Measurements from ENCODE around the gene LHCGR.

The LHCGR gene

DNA sequence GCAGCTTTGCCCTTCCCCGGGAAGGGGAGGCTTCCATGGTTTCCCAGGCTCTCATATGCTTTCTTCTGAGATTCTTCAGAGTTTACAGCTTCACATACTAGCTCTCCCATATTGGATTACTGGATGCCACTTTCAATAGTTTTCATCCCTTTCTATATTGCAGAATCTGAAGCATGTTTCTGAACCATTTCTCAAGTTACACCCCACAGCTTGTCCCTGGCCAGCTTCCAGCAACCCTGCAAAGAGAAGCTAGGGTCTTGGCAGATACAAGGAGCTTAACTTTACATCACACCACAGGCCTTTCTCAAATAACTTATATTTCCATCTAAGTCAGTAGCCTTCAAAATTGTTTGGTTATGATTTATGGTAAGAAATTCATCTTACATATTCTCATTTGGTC lies 39.6 kb downstream of the LHCGR start:
- no peaks in the 10 kb centered on the region for H4K20me1 ChIP-seq (ENCODE audit: insufficient read depth)
- no peaks in the 10 kb centered on the region for H3K79me2 ChIP-seq (ENCODE audit: insufficient read depth, low read depth)
- no peak overlapping the region for H3K9ac ChIP-seq
- no peak overlapping the region for H2AFZ ChIP-seq (ENCODE audit: low read depth)
- no peak overlapping the region for H3K27ac ChIP-seq
- TF ChIP-seq, protein P1, sequence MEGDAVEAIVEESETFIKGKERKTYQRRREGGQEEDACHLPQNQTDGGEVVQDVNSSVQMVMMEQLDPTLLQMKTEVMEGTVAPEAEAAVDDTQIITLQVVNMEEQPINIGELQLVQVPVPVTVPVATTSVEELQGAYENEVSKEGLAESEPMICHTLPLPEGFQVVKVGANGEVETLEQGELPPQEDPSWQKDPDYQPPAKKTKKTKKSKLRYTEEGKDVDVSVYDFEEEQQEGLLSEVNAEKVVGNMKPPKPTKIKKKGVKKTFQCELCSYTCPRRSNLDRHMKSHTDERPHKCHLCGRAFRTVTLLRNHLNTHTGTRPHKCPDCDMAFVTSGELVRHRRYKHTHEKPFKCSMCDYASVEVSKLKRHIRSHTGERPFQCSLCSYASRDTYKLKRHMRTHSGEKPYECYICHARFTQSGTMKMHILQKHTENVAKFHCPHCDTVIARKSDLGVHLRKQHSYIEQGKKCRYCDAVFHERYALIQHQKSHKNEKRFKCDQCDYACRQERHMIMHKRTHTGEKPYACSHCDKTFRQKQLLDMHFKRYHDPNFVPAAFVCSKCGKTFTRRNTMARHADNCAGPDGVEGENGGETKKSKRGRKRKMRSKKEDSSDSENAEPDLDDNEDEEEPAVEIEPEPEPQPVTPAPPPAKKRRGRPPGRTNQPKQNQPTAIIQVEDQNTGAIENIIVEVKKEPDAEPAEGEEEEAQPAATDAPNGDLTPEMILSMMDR (conservative IDR thresholded peaks at IDR 0.05; ENCODE audit: low read depth, low read length): no peak
- H3K4me2 ChIP-seq: no peak overlapping the region
- no peaks in the 10 kb centered on the region for H3K36me3 ChIP-seq (ENCODE audit: insufficient read depth)
- H3K27me3 ChIP-seq (ENCODE audit: insufficient read depth, low read depth): no peaks in the 10 kb centered on the region
- H3K4me1 ChIP-seq (ENCODE audit: low read depth, poor library complexity, severe bottlenecking): no peaks in the 10 kb centered on the region
- no peak overlapping the region for H3K4me3 ChIP-seq (IDR thresholded peaks at IDR 0.05; ENCODE audit: insufficient read depth, low read depth, low read length)

DNA sequence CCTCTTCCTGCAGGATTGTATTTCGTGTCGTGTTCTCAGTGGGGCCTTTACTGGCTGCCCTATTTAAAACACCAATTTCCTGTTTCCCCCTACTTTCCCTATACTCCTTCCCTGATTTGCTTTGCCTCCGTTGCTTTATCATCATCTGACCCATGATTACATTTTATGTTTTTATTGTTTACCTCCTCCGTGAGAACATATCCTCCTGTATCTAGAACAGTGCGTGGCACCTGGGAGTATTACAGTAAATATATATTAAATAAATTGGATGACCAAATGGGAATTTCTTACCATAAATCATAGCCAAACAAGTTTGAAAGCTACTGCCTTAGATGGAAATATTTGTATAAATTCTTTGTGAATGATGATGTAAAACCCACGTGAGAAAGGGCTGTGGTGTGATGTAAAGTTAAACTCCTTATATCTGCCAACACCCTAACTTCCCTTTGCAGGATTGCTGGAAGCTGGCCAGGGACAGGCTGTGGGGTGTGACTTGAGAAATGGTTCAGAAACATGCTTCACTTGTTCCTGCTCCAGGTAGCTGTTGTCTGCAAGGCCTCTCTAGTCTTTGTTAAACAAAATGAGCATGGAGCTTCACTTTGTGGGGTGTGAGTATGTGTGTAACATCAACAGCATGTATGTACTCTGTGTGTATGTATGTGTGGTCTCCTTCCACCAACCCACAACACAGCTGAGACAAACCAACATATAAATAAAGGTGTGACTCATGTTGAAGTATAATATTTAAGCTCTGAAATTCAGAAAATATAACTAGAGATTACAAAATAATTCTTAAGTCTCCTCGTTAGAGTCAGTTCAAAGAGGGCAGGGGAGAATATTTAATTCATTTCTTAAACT lies 40.3 kb downstream of the LHCGR start:
- Histone ChIP-seq H4K20me1 (ENCODE audit: insufficient read depth) (no peaks in the 10 kb centered on the region), H3K27ac (no peak overlapping the region), H3K4me2 (no peak overlapping the region), H3K36me3 (ENCODE audit: insufficient read depth) (no peaks in the 10 kb centered on the region), H3K79me2 (ENCODE audit: insufficient read depth, low read depth) (no peaks in the 10 kb centered on the region), H3K27me3 (ENCODE audit: insufficient read depth, low read depth) (no peaks in the 10 kb centered on the region), H3K4me3 (IDR thresholded peaks at IDR 0.05; ENCODE audit: insufficient read depth, low read depth, low read length) (no peak overlapping the region), H3K9ac (no peak overlapping the region), H3K4me1 (ENCODE audit: low read depth, poor library complexity, severe bottlenecking) (no peaks in the 10 kb centered on the region), H2AFZ (ENCODE audit: low read depth) (no peak overlapping the region)
- TF ChIP-seq, protein P1 (conservative IDR thresholded peaks at IDR 0.05; ENCODE audit: low read depth, low read length): no peak

DNA sequence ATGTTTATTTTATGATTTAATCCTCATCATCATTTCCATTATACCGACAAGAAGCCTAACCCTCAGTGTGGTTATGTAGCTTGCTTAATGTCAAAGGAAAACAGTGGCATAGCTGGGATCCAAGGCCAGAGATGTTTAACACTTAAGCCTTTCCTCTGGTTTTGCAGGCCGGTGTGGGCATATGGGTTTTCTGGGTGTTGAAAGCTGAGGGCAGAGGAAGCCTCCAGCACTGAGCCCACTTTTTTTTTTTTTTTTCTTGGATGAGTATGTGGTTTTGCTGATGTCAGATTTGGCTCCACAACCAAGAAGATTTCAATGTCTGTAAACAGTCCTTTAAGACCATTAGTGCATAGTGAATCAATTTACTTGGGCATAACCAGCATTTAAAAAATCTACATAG lies 41.3 kb downstream of the LHCGR start:
- Histone ChIP-seq H4K20me1 (ENCODE audit: insufficient read depth) (no peaks in the 10 kb centered on the region), H3K27ac (no peak overlapping the region), H3K9ac (no peak overlapping the region), H3K4me1 (ENCODE audit: low read depth, poor library complexity, severe bottlenecking) (no peaks in the 10 kb centered on the region), H2AFZ (ENCODE audit: low read depth) (no peak overlapping the region), H3K4me2 (no peak overlapping the region), H3K4me3 (IDR thresholded peaks at IDR 0.05; ENCODE audit: insufficient read depth, low read depth, low read length) (no peak overlapping the region), H3K79me2 (ENCODE audit: insufficient read depth, low read depth) (no peaks in the 10 kb centered on the region), H3K36me3 (ENCODE audit: insufficient read depth) (no peaks in the 10 kb centered on the region), H3K27me3 (ENCODE audit: insufficient read depth, low read depth) (no peaks in the 10 kb centered on the region)
- TF ChIP-seq, protein P1 (conservative IDR thresholded peaks at IDR 0.05; ENCODE audit: low read depth, low read length): no peak

DNA sequence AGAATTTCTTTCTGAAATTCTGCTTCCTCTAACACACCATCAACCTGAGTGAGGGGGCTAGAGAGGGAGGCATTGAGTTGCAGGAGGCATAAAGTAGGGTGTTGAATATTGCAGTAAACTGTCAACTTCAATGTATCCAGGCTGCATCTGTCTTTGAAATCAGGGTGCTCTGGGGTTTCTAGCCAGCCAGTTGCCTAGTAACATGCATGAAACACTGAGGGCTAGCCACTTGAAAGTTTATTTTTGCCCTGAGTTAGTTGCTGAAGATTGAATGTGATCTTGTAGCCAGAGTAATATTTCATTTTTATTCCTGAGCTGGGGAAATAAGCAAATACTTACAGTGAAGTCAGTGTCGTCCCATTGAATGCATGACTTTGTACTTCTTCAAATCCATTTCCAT lies 41.9 kb downstream of the LHCGR start:
- H3K36me3 ChIP-seq (ENCODE audit: insufficient read depth): no peaks in the 10 kb centered on the region
- H3K27ac ChIP-seq: no peak overlapping the region
- H3K79me2 ChIP-seq (ENCODE audit: insufficient read depth, low read depth): no peaks in the 10 kb centered on the region
- no peak overlapping the region for H3K4me3 ChIP-seq (IDR thresholded peaks at IDR 0.05; ENCODE audit: insufficient read depth, low read depth, low read length)
- TF ChIP-seq, protein P1 (conservative IDR thresholded peaks at IDR 0.05; ENCODE audit: low read depth, low read length): no peak
- H2AFZ ChIP-seq (ENCODE audit: low read depth): no peak overlapping the region
- H3K4me2 ChIP-seq: no peak overlapping the region
- no peaks in the 10 kb centered on the region for H4K20me1 ChIP-seq (ENCODE audit: insufficient read depth)
- H3K9ac ChIP-seq: no peak overlapping the region
- no peaks in the 10 kb centered on the region for H3K4me1 ChIP-seq (ENCODE audit: low read depth, poor library complexity, severe bottlenecking)
- H3K27me3 ChIP-seq (ENCODE audit: insufficient read depth, low read depth): no peaks in the 10 kb centered on the region

Data from KMS-11 (cell line).